Adrenal gland (tissue), 5 donors: ENCODE results near the gene RELN.

Experiments
- POLR2A ChIP-seq, 2 donors: fragments of 450-650 bp; IDR thresholded peaks; one replicate each; pipeline ENCODE4 v1.6.1; 2017; ENCODE audit warnings: antibody characterized with exemption in 2 of 2, mild to moderate bottlenecking in 2 of 2, moderate library complexity in 1 of 2
- TF ChIP-seq, protein P1 (sequence below), 6 experiments: fragments of 450-650 bp in 4 of 6; fragments of 200-600 bp in 2 of 6; sonication (generic) in 1 of 6; IDR thresholded peaks; 1 replicate in 5 of 6; 2 replicates in 1 of 6; pipeline versions ENCODE4 v1.5.1 to v1.8.0; 2016 to 2021; ENCODE audit warnings: antibody characterized with exemption in 6 of 6, mild to moderate bottlenecking in 2 of 6, moderate library complexity in 1 of 6
- donor health status: DM: no; HTN: no; CAD: no.

DNA sequence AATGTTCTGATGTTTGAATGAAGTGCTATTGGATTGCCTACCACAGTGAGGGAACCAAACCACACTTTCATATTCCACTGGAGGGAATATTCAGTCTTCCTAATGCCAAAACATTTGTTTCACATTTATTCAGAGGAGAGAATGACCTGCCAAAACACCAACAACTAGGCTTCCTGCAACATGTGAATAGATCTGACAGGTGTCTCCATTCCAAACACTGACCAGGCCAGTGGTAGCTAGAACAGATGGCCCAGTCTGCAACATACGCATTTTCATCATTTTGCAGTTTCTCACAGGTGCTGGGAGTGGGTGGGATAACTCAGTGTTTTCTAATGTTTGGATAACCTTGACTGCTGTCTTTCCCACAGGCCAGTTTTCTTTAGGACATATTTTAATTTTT is 110.0 kb downstream of the RELN start:
- TF ChIP-seq POLR2A (IDR thresholded peaks at IDR 0.05): no peak
- TF ChIP-seq, protein P1, sequence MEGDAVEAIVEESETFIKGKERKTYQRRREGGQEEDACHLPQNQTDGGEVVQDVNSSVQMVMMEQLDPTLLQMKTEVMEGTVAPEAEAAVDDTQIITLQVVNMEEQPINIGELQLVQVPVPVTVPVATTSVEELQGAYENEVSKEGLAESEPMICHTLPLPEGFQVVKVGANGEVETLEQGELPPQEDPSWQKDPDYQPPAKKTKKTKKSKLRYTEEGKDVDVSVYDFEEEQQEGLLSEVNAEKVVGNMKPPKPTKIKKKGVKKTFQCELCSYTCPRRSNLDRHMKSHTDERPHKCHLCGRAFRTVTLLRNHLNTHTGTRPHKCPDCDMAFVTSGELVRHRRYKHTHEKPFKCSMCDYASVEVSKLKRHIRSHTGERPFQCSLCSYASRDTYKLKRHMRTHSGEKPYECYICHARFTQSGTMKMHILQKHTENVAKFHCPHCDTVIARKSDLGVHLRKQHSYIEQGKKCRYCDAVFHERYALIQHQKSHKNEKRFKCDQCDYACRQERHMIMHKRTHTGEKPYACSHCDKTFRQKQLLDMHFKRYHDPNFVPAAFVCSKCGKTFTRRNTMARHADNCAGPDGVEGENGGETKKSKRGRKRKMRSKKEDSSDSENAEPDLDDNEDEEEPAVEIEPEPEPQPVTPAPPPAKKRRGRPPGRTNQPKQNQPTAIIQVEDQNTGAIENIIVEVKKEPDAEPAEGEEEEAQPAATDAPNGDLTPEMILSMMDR (IDR thresholded peaks at IDR 0.05): no peak
